ENCODE measurements around the gene USP5.

GRCh38 chr12:6914246-6914946 is 62.4 kb downstream of the USP5 start, which contains the start of gene ENO2:
- TF ChIP-seq CTCF (IDR thresholded peaks at IDR 0.05; ENCODE audit: low read depth, low read length, poor library complexity, severe bottlenecking) = no peak
- peak; percentile 53; the same call in 1 of the 2 replicates for TF ChIP-seq EZH2phosphoT487 (IDR thresholded peaks at IDR 0.05; ENCODE audit: borderline replicate concordance, low read length)
